ENCODE measurements around the gene PRSS33.

Gene PRSS33

DNA sequence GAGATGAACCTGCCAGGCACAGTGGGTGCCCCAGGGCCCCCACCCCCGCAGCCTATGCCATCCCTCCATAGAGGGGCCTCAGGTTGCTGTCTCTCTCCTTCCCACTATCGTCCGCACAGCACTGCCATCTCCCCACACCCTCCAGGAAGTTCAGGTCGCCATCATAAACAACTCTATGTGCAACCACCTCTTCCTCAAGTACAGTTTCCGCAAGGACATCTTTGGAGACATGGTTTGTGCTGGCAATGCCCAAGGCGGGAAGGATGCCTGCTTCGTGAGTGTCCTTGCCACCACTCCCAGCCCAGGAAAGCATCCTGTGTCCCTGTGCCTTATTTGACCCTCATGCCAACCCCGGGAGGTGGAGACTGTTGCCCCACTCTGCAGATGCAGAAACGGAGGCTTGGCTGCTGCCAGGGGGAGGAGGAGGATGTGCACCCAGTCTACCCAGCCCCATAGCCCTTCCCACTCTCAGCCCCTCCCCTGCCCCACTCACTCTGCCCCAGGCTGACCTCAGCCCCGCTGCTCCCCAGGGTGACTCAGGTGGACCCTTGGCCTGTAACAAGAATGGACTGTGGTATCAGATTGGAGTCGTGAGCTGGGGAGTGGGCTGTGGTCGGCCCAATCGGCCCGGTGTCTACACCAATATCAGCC lies 33.6 kb upstream of the PRSS33 start:
- H3K9me3 ChIP-seq (ENCODE audit: control insufficient read depth, low read length), result no peaks in the 10 kb centered on the region
- no peak overlapping the region for H3K27ac ChIP-seq (ENCODE audit: low read depth, low read length, severe bottlenecking)
- WGBS, 2 experiments (ENCODE audit: insufficient coverage in 2 of 2), result 83 to 91% methylated on average over 9 to 10 of the region's 14 CpGs
- H3K4me1 ChIP-seq (ENCODE audit: control insufficient read depth, insufficient read depth, low read length, poor library complexity, severe bottlenecking), result no peaks in the 10 kb centered on the region
- H3K36me3 ChIP-seq (ENCODE audit: control insufficient read depth, insufficient read depth, low read length), result no peaks in the 10 kb centered on the region
- H3K4me3 ChIP-seq (ENCODE audit: extremely low read depth, insufficient read depth, low read length, poor library complexity, severe bottlenecking), result no peak overlapping the region

DNA sequence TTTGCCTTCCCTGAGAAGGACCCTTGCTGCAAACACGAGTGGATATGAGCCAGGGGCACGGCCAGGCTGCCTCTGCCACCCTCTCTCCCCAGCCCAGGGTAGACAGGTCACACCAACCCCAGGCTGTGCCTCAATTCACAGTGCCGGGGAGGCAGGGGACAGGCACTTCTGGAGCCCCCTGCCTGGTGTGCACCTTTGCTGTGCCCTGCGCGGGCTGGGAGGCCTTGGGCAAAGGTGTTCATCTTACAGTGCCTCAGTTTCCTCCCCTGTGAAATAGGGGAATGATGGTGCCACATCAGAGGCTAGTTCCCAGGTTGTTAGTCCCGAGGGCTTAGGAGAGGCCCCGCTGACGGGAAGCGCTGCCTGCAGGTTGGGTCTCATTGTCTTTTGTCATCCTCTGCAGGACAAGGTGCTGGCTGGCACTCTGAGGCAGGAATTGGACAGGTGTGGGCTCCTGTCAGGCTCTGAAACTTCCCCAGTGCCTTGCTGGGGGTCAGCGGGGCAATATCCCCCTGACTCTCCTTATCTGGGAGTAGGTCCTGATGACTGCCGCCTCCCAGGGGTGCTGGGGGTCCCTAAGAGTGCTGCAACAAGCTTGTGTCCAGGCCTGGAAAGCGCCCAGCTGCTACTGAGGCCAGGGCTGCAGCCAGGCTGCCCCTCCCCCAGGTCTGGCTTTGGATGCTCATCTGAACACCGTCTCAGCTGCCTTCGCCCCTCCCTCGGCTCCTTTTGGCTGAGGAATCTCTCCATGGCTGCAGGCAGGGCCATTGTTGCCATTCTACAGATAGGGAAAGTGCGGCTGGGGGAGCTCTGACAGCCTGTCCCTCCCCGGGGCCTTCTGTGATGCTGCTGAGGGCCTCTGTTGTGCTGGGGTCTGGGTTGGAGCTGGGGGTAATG lies 32.8 kb upstream of the PRSS33 start:
- Histone ChIP-seq H3K36me3 (ENCODE audit: control insufficient read depth, insufficient read depth, low read length) (no peaks in the 10 kb centered on the region), H3K4me3 (ENCODE audit: extremely low read depth, insufficient read depth, low read length, poor library complexity, severe bottlenecking) (no peak overlapping the region), H3K4me1 (ENCODE audit: control insufficient read depth, insufficient read depth, low read length, poor library complexity, severe bottlenecking) (no peaks in the 10 kb centered on the region), H3K27ac (ENCODE audit: low read depth, low read length, severe bottlenecking) (no peak overlapping the region), H3K9me3 (ENCODE audit: control insufficient read depth, low read length) (no peaks in the 10 kb centered on the region)
- WGBS, 2 experiments (ENCODE audit: insufficient coverage in 2 of 2), result 76 to 77% methylated on average over 13 to 17 of the region's 17 CpGs

DNA sequence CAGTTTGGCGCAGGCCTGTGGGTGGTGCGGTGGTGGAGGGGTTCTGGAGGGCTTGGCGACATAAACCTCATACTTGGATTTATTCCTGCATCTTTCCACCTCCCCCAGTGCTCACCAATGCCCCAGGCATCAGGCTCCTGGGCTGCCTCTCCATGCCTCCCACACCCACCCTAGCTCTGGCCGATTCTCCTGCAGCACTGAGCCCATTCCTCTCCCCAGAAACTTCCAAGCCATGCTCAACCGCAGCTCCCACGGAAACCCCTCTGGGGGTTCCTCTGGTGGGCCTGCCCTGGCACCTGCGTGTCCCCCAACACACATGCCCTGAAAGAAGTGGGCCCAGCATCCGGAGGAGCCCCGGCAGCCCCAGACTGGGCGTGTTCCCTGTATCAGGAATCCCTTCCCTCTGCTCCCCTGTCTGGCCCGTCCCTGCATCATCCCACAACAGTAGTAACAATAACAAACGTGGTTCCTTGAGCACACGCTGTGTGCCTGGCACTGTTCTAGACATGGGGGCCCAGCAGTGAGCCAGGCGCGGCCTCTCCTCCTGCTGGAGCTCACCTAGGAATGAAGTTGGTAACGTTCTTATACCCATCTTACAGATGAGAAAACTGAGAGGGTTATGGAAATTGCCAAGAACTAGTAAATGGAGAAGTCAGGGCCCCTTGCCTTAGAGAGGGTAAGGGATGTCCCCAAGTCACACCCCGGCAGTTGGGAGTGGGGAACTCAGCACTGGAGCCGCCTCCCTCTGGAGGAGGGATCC lies 32.0 kb upstream of the PRSS33 start:
- Histone ChIP-seq H3K27ac (ENCODE audit: low read depth, low read length, severe bottlenecking) (no peak overlapping the region), H3K9me3 (ENCODE audit: control insufficient read depth, low read length) (no peaks in the 10 kb centered on the region), H3K4me3 (ENCODE audit: extremely low read depth, insufficient read depth, low read length, poor library complexity, severe bottlenecking) (no peak overlapping the region), H3K4me1 (ENCODE audit: control insufficient read depth, insufficient read depth, low read length, poor library complexity, severe bottlenecking) (no peaks in the 10 kb centered on the region), H3K36me3 (ENCODE audit: control insufficient read depth, insufficient read depth, low read length) (no peaks in the 10 kb centered on the region)
- WGBS, 2 experiments (ENCODE audit: insufficient coverage in 2 of 2), result 82 to 84% methylated on average over 10 to 12 of the region's 18 CpGs

DNA sequence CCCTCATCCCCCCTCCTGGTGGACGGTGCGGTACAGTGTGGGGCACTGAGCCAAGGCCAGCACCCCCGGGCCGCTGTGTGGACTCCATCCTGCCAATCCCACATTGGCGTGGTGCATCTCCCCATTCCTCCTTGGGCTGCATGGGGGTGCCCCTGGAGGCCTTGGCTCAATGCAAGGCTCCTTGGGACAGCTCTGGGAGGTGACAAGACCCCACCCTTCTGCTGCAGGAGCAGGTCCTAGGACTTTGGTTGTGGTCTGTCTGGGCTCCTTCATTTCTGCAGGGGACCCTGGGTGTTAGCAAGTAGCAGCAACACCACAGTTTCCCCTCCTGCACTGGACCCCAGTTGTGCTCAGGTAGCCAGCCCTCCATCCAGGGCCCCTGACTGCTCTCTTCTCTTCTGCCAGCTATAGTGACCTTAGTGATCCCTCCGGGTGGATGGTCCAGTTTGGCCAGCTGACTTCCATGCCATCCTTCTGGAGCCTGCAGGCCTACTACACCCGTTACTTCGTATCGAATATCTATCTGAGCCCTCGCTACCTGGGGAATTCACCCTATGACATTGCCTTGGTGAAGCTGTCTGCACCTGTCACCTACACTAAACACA lies 31.0 kb upstream of the PRSS33 start:
- Histone ChIP-seq H3K9me3 (ENCODE audit: control insufficient read depth, low read length) (no peaks in the 10 kb centered on the region), H3K36me3 (ENCODE audit: control insufficient read depth, insufficient read depth, low read length) (no peaks in the 10 kb centered on the region), H3K27ac (ENCODE audit: low read depth, low read length, severe bottlenecking) (no peak overlapping the region), H3K4me1 (ENCODE audit: control insufficient read depth, insufficient read depth, low read length, poor library complexity, severe bottlenecking) (no peaks in the 10 kb centered on the region), H3K4me3 (ENCODE audit: extremely low read depth, insufficient read depth, low read length, poor library complexity, severe bottlenecking) (no peak overlapping the region)
- WGBS, 2 experiments (ENCODE audit: insufficient coverage in 2 of 2), result 90 to 96% methylated on average over 6 to 10 of the region's 10 CpGs

DNA sequence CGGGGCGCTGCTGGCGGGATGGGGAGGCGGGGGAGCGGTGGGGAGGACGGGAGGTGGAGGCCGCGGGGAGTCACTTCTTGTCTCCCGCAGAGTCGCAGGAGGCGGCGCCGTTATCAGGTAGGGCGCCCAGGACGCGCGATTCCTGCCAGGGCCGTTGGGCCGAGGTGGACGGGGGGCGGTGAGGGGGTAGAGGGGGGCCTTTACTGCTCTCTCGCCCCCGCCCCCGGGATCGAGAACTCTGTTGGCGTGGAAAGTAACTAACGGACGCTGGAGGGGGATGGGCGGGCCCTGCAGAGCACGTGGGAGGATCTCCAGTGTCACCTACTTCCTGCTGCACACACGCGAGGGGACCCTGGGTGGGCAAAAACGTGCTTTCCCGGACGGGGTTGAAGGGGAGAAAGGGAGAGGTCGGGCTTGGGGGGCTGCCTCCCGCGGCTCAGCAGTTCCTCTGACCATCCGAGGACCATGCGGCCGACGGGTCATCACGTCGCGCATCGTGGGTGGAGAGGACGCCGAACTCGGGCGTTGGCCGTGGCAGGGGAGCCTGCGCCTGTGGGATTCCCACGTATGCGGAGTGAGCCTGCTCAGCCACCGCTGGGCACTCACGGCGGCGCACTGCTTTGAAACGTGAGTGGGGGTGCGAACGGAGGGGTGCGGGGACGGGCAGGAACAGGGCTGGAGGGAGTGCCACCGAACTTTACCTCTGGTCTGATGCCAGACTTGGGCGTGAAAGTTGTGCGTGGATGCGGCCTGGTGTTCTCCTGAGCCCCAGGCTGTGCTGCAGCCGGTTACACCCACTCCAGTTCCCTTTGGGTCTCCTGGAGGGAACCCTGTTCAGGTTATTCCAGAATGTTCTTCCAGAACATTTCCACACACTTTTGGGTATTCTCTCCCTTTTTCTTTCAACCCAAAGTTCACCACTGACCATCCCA lies 30.2 kb upstream of the PRSS33 start:
- Histone ChIP-seq H3K36me3 (ENCODE audit: control insufficient read depth, insufficient read depth, low read length) (no peaks in the 10 kb centered on the region), H3K9me3 (ENCODE audit: control insufficient read depth, low read length) (no peaks in the 10 kb centered on the region), H3K4me1 (ENCODE audit: control insufficient read depth, insufficient read depth, low read length, poor library complexity, severe bottlenecking) (no peaks in the 10 kb centered on the region), H3K27ac (ENCODE audit: low read depth, low read length, severe bottlenecking) (no peak overlapping the region), H3K4me3 (ENCODE audit: extremely low read depth, insufficient read depth, low read length, poor library complexity, severe bottlenecking) (no peak overlapping the region)
- 94 to 95% methylated on average over 52 to 58 of the region's 68 CpGs for WGBS, 2 experiments (ENCODE audit: insufficient coverage in 2 of 2)

DNA sequence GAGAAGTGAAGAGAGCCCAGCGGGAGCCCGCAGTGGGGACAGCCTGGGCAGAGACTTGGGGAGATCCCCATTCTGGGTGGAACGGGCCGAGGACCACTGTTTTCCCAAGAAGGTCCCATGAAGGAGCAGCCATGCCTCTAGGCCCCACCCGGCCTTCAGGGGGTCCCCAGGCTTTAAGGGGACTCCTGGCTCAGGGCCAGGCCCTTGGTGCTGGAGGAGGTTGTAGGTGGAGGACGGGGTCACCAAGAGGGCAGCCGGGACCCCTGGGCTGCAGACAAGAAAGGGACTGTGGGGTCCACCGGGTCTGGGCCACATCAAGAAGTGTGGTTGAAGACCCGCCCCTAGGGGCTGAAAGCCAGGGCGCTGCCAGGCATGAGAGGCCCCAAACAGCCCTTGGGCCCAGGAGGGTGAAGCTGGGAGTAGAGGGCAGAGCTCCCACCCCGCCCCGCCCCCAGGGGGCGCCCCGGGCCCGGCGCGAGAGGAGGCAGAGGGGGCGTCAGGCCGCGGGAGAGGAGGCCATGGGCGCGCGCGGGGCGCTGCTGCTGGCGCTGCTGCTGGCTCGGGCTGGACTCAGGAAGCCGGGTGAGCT lies 29.5 kb upstream of the PRSS33 start, which contains the start of gene PRSS21:
Gene PRSS21 (plus strand): TSS at position 487 of the 589 bp plus-strand sequence. CDS start 32 bp downstream, at position 519.
- WGBS, 2 experiments (ENCODE audit: insufficient coverage in 2 of 2), result 89 to 91% methylated on average over 24 to 27 of the region's 28 CpGs
- Histone ChIP-seq H3K36me3 (ENCODE audit: control insufficient read depth, insufficient read depth, low read length) (no peaks in the 10 kb centered on the region), H3K4me1 (ENCODE audit: control insufficient read depth, insufficient read depth, low read length, poor library complexity, severe bottlenecking) (no peaks in the 10 kb centered on the region), H3K9me3 (ENCODE audit: control insufficient read depth, low read length) (no peaks in the 10 kb centered on the region), H3K27ac (ENCODE audit: low read depth, low read length, severe bottlenecking) (no peak within 1 kb of the TSS), H3K4me3 (ENCODE audit: extremely low read depth, insufficient read depth, low read length, poor library complexity, severe bottlenecking) (no peak within 1 kb of the TSS)

DNA sequence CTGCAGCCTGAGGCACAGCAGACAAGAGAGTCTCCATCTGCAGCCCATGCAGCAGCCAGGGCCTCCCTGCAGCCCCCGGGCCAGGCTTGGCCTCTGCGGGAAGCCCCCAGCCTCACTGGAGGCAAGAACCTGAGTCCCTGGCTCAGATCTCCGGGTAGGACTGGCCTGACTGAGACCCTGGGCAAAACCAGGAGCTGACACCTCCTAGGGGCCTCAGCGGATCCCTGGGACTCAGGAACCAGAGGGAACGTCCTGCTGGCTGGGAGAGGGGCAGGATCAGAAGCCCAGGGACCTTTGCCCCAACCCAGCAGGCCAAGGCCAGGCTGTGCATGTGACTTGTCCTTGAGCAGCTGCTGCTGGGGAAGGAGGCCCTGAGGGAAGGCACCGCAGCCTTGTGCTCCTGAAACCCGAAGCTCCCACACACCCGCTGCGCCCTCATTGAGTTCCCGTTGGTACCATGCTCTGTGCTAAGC lies 28.0 kb upstream of the PRSS33 start:
- WGBS, 2 experiments (ENCODE audit: insufficient coverage in 2 of 2), result 85 to 88% methylated on average over 9 to 10 of the region's 10 CpGs

DNA sequence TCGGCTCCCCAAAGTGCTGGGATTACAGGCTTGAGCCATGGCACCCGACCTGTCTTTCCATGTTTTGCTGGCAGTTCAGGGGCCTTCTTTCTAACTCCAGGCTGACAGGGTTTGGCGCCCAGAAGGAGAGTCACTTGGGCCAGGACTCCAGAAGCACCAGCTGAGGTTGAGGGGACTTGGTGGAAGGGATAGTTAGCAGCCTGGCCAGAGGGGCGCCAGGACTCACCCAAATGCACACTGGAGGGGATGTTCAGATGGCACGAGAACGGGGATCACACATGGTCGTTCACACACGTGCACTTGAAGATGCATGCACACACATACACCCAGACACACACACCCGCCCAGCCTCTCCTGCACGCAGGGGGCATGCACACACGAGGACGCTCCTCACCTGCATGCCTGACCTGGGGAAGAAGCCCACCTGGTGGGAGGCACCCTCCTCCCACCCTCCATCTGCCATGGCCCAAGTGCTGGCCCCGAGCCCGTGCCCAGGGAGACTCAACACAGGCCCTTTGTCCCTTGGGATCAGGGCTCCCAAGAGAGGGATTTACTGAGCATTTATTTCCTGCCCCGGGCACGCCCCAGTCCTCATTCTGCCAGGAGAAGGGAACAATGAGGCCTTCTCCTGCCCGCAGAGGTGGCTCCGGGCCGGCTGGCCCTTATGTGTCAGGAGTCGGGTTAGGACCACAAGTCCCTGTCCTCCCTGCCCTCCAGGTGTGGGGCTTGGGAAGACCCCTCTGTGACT lies 27.4 kb upstream of the PRSS33 start:
- no peak overlapping the region for H3K27ac ChIP-seq (ENCODE audit: low read depth, low read length, severe bottlenecking)
- no peaks in the 10 kb centered on the region for H3K36me3 ChIP-seq (ENCODE audit: control insufficient read depth, insufficient read depth, low read length)
- H3K4me1 ChIP-seq (ENCODE audit: control insufficient read depth, insufficient read depth, low read length, poor library complexity, severe bottlenecking), result no peaks in the 10 kb centered on the region
- no peak overlapping the region for H3K4me3 ChIP-seq (ENCODE audit: extremely low read depth, insufficient read depth, low read length, poor library complexity, severe bottlenecking)
- WGBS, 2 experiments (ENCODE audit: insufficient coverage in 2 of 2), result 85 to 94% methylated on average over 15 to 18 of the region's 20 CpGs
- no peaks in the 10 kb centered on the region for H3K9me3 ChIP-seq (ENCODE audit: control insufficient read depth, low read length)

More for the DNA sequence above, 28.0 kb upstream of the PRSS33 start:
- Histone ChIP-seq H3K27ac (ENCODE audit: low read depth, low read length, severe bottlenecking) (no peak overlapping the region), H3K4me1 (ENCODE audit: control insufficient read depth, insufficient read depth, low read length, poor library complexity, severe bottlenecking) (no peaks in the 10 kb centered on the region), H3K4me3 (ENCODE audit: extremely low read depth, insufficient read depth, low read length, poor library complexity, severe bottlenecking) (no peak overlapping the region), H3K9me3 (ENCODE audit: control insufficient read depth, low read length) (no peaks in the 10 kb centered on the region), H3K36me3 (ENCODE audit: control insufficient read depth, insufficient read depth, low read length) (no peaks in the 10 kb centered on the region)

DNA sequence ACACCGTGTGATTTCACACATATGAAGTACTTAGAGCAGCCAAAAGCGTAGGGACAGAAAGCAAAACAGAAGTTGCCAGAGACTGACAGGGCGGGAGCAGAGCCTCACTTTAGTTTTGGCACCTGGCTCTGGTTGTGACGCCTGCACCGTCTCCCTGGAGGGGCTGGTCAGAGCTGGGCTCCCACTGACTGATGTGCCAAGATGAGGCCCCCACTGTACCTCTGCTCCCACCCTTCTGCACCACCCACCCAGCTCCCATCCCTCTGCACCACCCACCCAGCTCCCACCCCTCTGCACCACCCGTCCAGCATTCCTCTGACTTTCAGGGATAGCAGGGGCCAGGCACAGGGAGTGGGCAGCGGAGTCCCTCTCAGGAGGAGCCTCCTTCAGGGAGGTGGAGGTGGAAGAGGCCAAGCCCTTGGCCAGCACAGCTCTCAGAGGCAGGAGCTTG lies 26.4 kb upstream of the PRSS33 start:
- no peak overlapping the region for H3K27ac ChIP-seq (ENCODE audit: low read depth, low read length, severe bottlenecking)
- whole genome bisulfite sequencing, 2 experiments (ENCODE audit: insufficient coverage in 2 of 2), result 92 to 94% methylated on average over 6 of the region's 7 CpGs
- H3K9me3 ChIP-seq (ENCODE audit: control insufficient read depth, low read length), result peaks cover 3% of the 10 kb centered on the region
- H3K4me1 ChIP-seq (ENCODE audit: control insufficient read depth, insufficient read depth, low read length, poor library complexity, severe bottlenecking), result no peaks in the 10 kb centered on the region
- H3K36me3 ChIP-seq (ENCODE audit: control insufficient read depth, insufficient read depth, low read length), result no peaks in the 10 kb centered on the region
- H3K4me3 ChIP-seq (ENCODE audit: extremely low read depth, insufficient read depth, low read length, poor library complexity, severe bottlenecking), result no peak overlapping the region

Data from mesodermal cell (in vitro differentiated cells).